ENCODE measurements around the gene MINAR2.

Gene MINAR2

GRCh38 chr5:129747572-129748407 lies at the start of gene MINAR2:
Gene MINAR2, plus strand, starts transcription at chr5:129748094. Its CDS starts 97 bp downstream, at chr5:129748191.
- H3K4me3 ChIP-seq (ENCODE audit: low read depth, low read length): no peak within 1 kb of the TSS
- TF ChIP-seq CTCF (IDR thresholded peaks at IDR 0.05; ENCODE audit: insufficient read depth, low read depth, low read length, missing control alignments): no peak
- DNase-seq (ENCODE audit: low read depth): peak; percentile 9

- DNase-seq (ENCODE audit: low read depth): no peak
- TF ChIP-seq CTCF (IDR thresholded peaks at IDR 0.05; ENCODE audit: insufficient read depth, low read depth, low read length, missing control alignments): no peak
- H3K4me3 ChIP-seq (ENCODE audit: low read depth, low read length): no peak overlapping the region
Observed at GRCh38 chr5:129698661-129699060, 49.2 kb upstream of the MINAR2 start.

- DNase-seq (ENCODE audit: low read depth): no peak
- TF ChIP-seq CTCF (IDR thresholded peaks at IDR 0.05; ENCODE audit: insufficient read depth, low read depth, low read length, missing control alignments): no peak
- H3K4me3 ChIP-seq (ENCODE audit: low read depth, low read length): no peak overlapping the region
Observed at GRCh38 chr5:129716235-129716634, 31.7 kb upstream of the MINAR2 start.

- DNase-seq (ENCODE audit: low read depth): no peak
Observed at GRCh38 chr5:129716651-129717050, 31.2 kb upstream of the MINAR2 start.

GRCh38 chr5:129717751-129718310 lies 30.1 kb upstream of the MINAR2 start:
- no peak for DNase-seq (ENCODE audit: low read depth)
- no peak for TF ChIP-seq CTCF (IDR thresholded peaks at IDR 0.05; ENCODE audit: insufficient read depth, low read depth, low read length, missing control alignments)
- H3K4me3 ChIP-seq (ENCODE audit: low read depth, low read length): no peak overlapping the region

More at GRCh38 chr5:129716651-129717050, 31.2 kb upstream of the MINAR2 start:
- H3K4me3 ChIP-seq (ENCODE audit: low read depth, low read length): no peak overlapping the region
- no peak for TF ChIP-seq CTCF (IDR thresholded peaks at IDR 0.05; ENCODE audit: insufficient read depth, low read depth, low read length, missing control alignments)

GRCh38 chr5:129718471-129719090 lies 29.3 kb upstream of the MINAR2 start:
- no peak for TF ChIP-seq CTCF (IDR thresholded peaks at IDR 0.05; ENCODE audit: insufficient read depth, low read depth, low read length, missing control alignments)
- no peak for DNase-seq (ENCODE audit: low read depth)
- no peak overlapping the region for H3K4me3 ChIP-seq (ENCODE audit: low read depth, low read length)

Data from GM12865 (cell line).